ENCODE data around the gene ITPK1. TPM values are rescaled to one million over a fixed set of nuclear protein-coding genes. Genes with fewer than 3 reads are reported as not detected.

The ITPK1 gene
- total and polyA plus RNA-seq, 12 donors = 47.1 to 152 (median 92.7) TPM

DNA sequence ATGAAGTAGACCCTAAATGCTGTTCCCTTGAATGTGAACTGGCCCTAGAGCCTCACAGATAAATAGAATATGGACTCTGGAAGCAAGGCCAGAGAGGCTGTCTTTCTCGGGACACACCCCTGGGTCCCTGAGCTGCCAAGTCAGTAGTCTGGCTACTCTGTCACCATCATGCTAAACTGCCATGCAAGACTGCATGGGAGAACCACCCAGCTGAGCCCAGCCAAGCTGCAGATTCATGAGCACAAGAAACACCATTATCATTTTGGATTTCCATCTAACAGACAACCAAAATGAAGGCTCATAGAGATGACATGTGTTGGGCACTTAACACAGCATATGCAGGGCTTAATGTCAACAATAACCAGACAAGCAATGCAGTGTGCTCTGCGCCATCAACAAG, 139.5 kb downstream of the ITPK1 start:
- Histone ChIP-seq H3K27me3 (no peaks in the 10 kb centered on the region), H3K36me3 (peaks cover 0 to 30% (median 7%) of the 10 kb centered on the region in 9 donors), H3K4me3 (no peak overlapping the region), H3K27ac (no peak overlapping the region), H3K9me3 (peaks cover 0 to 53% (median 9%) of the 10 kb centered on the region in 11 donors), H3K4me1 (peaks cover 3 to 38% (median 21%) of the 10 kb centered on the region in 9 donors)
- DNase-seq = no peak
- no peak for ATAC-seq
- intact Hi-C loops (cut with DNase I) = no loop called here
- 97 to 98% methylated on average over 2 of the region's 2 CpGs for WGBS, 2 donors
- TF ChIP-seq, protein P1, sequence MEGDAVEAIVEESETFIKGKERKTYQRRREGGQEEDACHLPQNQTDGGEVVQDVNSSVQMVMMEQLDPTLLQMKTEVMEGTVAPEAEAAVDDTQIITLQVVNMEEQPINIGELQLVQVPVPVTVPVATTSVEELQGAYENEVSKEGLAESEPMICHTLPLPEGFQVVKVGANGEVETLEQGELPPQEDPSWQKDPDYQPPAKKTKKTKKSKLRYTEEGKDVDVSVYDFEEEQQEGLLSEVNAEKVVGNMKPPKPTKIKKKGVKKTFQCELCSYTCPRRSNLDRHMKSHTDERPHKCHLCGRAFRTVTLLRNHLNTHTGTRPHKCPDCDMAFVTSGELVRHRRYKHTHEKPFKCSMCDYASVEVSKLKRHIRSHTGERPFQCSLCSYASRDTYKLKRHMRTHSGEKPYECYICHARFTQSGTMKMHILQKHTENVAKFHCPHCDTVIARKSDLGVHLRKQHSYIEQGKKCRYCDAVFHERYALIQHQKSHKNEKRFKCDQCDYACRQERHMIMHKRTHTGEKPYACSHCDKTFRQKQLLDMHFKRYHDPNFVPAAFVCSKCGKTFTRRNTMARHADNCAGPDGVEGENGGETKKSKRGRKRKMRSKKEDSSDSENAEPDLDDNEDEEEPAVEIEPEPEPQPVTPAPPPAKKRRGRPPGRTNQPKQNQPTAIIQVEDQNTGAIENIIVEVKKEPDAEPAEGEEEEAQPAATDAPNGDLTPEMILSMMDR (IDR thresholded peaks at IDR 0.05) = no peak

DNA sequence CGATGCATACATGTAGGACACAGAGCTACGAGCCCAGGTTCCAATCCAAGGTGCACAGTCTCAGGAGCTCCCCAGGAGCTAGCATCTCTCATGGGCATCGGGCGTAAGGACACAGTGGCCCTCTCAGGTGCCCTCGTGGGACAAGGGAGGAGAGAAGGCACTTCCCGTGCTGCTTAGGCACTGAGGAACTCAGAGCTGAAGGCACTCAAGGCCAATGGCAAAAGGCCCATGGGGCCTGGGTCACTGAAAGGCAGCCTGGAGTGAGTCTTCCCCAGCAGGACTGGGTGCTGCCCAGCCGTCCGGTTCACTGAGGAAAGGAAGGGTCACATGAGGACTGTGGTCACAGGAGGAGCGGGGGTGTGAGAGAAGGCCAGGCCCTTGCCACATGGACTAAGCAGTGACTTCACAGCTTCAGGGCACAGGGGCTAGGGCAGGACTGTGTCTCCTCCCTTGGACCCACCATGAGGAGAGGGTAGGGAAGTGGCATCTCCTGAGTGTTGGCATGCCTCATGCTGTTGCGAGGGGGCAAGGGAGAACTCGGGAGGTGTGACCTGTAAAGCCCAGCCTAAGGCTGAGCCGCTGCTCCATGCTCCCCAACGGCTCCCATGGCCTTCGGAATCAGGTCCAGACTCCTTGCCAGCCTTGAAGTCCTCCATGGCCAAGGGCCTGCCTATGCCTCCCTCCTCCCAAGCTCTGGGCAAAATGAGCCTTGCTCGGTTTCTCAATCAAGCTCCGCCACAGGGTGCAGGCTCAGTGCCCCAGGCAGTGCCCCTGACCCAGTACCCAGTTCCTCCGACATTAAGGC, 141.0 kb downstream of the ITPK1 start:
- H3K36me3 ChIP-seq = peaks cover 0 to 30% (median 7%) of the 10 kb centered on the region in 9 donors
- peaks cover 0 to 44% (median 9%) of the 10 kb centered on the region in 11 donors for H3K9me3 ChIP-seq
- intact Hi-C loops (cut with DNase I) = loop anchor here in 4 of 10 donors (5.0 kb wide), 3 partner anchors 68 to 163 kb away; no protein-coding TSS in a partner anchor
- peaks cover 3 to 37% (median 25%) of the 10 kb centered on the region in 9 donors for H3K4me1 ChIP-seq
- DNase-seq (no peak), ATAC-seq (peak in 1 of 8 donors; percentile 5)
- TF ChIP-seq, protein P1 (IDR thresholded peaks at IDR 0.05) = no peak
- peak overlapping the region in 8 of 10 donors; percentile 32 to 88 (median 74) for H3K27ac ChIP-seq
- no peak overlapping the region for H3K4me3 ChIP-seq
- H3K27me3 ChIP-seq = no peaks in the 10 kb centered on the region
- 89 to 92% methylated on average over 17 of the region's 17 CpGs for WGBS, 2 donors

GRCh38 chr14:92973798-92974372, 141.8 kb downstream of the ITPK1 start:
- peaks cover 3 to 46% (median 26%) of the 10 kb centered on the region in 9 donors for H3K4me1 ChIP-seq
- 42 to 59% methylated on average over 9 of the region's 9 CpGs for WGBS, 2 donors
- peaks cover 0 to 26% (median 7%) of the 10 kb centered on the region in 9 donors for H3K36me3 ChIP-seq
- intact Hi-C loops (cut with DNase I) = loop anchor here in 4 of 10 donors (1.0 to 5.0 kb wide), 4 partner anchors 65 to 163 kb away; no protein-coding TSS in a partner anchor
- ATAC-seq = peak; percentile 32 to 68 (median 52)
- peaks cover 0 to 35% (median 7%) of the 10 kb centered on the region in 11 donors for H3K9me3 ChIP-seq
- TF ChIP-seq, protein P1 (IDR thresholded peaks at IDR 0.05) = no peak
- no peak overlapping the region for H3K4me3 ChIP-seq
- DNase-seq = no peak
- H3K27ac ChIP-seq = peak overlapping the region; percentile 27 to 88 (median 74)
- no peaks in the 10 kb centered on the region for H3K27me3 ChIP-seq

DNA sequence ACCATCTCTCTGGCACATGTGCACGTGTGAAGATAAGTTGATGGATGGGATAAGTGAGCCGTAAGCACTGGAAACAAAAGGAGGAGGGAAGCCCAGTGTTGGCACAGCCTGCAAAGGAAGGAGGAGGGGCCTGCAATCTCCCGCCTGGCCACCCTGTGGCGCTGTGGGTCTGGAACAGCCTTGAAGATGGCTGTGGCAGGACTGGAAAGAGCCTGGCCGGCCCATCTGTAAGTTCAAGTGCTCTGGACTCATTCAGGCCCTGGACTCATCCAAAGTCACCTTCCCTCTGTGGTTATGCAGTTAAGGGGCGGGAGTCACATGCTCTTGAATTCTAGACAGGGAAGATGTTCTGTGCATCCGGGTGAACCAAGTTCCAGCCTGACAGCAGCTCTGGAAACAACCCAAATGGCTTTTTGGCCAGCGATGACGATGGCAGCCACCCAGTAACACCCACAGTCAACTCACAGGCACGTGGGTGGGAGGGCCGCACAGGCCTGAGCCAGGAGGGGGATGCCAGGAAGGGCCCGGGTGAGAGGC, 142.4 kb downstream of the ITPK1 start:
- peaks cover 0 to 30% (median 3%) of the 10 kb centered on the region in 11 donors for H3K9me3 ChIP-seq
- WGBS, 2 donors = 35 to 43% methylated on average over 12 of the region's 12 CpGs
- ATAC-seq (peak; percentile 82 to 94 (median 92)), DNase-seq (peak; percentile 79 to 82)
- H3K27ac ChIP-seq = peak overlapping the region; percentile 45 to 88 (median 74)
- peaks cover 3 to 51% (median 26%) of the 10 kb centered on the region in 9 donors for H3K4me1 ChIP-seq
- TF ChIP-seq, protein P1 (IDR thresholded peaks at IDR 0.05) = peak; percentile 66 to 83 (median 75)
- H3K27me3 ChIP-seq = no peaks in the 10 kb centered on the region
- H3K4me3 ChIP-seq = no peak overlapping the region
- intact Hi-C loops (cut with DNase I) = loop anchor here in 4 of 10 donors (1.0 to 5.0 kb wide), 4 partner anchors 66 to 164 kb away; no protein-coding TSS in a partner anchor
- H3K36me3 ChIP-seq = peaks cover 0 to 21% (median 6%) of the 10 kb centered on the region in 9 donors

Data from heart right ventricle (tissue), 16 donors.